ENCODE results near the gene PLD1.

- TF ChIP-seq, protein P1, sequence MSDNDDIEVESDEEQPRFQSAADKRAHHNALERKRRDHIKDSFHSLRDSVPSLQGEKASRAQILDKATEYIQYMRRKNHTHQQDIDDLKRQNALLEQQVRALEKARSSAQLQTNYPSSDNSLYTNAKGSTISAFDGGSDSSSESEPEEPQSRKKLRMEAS (IDR thresholded peaks at IDR 0.05), result no peak
- no peak for TF ChIP-seq KDM1A (IDR thresholded peaks at IDR 0.05; ENCODE audit: borderline replicate concordance, low read length)
- TF ChIP-seq, protein P2, sequence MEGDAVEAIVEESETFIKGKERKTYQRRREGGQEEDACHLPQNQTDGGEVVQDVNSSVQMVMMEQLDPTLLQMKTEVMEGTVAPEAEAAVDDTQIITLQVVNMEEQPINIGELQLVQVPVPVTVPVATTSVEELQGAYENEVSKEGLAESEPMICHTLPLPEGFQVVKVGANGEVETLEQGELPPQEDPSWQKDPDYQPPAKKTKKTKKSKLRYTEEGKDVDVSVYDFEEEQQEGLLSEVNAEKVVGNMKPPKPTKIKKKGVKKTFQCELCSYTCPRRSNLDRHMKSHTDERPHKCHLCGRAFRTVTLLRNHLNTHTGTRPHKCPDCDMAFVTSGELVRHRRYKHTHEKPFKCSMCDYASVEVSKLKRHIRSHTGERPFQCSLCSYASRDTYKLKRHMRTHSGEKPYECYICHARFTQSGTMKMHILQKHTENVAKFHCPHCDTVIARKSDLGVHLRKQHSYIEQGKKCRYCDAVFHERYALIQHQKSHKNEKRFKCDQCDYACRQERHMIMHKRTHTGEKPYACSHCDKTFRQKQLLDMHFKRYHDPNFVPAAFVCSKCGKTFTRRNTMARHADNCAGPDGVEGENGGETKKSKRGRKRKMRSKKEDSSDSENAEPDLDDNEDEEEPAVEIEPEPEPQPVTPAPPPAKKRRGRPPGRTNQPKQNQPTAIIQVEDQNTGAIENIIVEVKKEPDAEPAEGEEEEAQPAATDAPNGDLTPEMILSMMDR (IDR thresholded peaks at IDR 0.05; ENCODE audit: control extremely low read depth in 1 of 3, insufficient read depth in 1 of 3, low read depth in 1 of 3, low read length in 3 of 3), result no peak
- TF ChIP-seq NRF1 (IDR thresholded peaks at IDR 0.05; ENCODE audit: low read depth, low read length), result no peak
- no peak for TF ChIP-seq MAFK (IDR thresholded peaks at IDR 0.05; ENCODE audit: low read depth, low read length)
- no peak for TF ChIP-seq EGR1 (IDR thresholded peaks at IDR 0.05; ENCODE audit: borderline replicate concordance, low read depth, low read length)
These were observed 225.2 kb downstream of the PLD1 start for GRCh38 chr3:171585039-171585438.

Data from H1 (cell line).